NCI-H2196 (cell line): ENCODE measurements around the gene COX10.

ENCODE experiments used
- DNase-seq: peaks from one replicate; lab custom pipeline; 2025; ENCODE audit not compliant: unreplicated experiment; lab: John Stamatoyannopoulos, UW

COX10 gene

GRCh38 chr17:14068542-14069250 is 608 bp upstream of the COX10 start:
- no peak for DNase-seq

GRCh38 chr17:14070344-14070984 is 1.2 kb downstream of the COX10 start:
- DNase-seq = no peak

DNA sequence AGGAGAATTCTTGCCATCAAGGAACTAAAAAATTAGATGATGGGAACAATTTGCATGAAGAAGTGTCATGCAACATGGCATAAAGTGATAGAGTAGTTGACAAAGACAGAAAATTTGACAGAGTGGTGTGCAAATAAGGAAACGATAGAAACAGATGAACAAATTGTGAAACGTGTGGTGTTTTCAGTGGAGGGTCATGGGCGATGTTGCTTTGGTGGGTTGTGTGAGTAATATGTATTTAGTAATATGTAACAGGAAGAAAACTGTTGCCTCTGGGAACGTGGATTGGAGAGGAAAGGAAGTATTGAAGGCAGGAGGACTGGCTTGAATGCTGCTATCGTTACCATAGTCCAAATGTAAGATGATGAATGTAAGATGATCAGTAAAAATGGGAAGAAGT is 3.6 kb downstream of the COX10 start:
- DNase-seq = no peak

DNA sequence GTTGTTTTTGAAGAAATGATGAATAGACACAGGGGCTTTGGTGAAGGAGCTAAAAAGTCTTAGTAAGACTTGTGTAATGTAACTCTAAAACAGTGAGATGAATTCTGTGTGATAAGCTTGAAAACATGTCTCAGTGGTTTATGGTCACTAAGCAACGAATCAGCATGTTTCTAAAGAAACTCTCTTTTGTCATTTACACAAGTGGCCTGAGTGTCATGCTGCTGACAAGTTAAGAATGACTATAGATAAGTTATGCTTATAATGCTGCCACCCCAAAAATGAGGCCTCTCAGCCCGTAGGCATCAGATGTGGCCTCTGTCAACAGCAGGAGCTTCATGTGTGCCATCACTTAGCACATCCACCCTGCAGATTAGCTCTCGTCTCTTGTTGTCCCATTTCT is 8.7 kb downstream of the COX10 start:
- no peak for DNase-seq

GRCh38 chr17:14080847-14081251 is 11.5 kb downstream of the COX10 start:
- DNase-seq = no peak

DNA sequence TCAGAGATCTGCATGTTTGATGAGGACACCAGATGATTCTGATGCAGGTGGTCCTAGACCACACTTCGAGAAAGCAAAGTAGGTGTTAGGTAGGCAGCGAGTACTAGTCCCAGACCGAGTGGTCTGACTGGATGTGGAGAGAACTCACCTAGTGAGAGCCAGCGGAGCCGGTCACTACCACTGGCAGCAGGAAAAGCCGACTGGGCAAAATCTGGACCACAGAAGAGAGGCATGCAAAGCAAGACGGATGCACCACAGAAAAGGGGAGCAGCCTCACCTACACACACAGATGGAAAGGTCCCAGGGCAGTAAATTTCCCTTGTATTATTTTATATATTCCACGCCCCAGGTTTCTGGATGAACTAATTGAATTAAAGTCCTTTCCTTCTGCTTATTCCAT is 13.5 kb downstream of the COX10 start:
- DNase-seq = no peak

DNA sequence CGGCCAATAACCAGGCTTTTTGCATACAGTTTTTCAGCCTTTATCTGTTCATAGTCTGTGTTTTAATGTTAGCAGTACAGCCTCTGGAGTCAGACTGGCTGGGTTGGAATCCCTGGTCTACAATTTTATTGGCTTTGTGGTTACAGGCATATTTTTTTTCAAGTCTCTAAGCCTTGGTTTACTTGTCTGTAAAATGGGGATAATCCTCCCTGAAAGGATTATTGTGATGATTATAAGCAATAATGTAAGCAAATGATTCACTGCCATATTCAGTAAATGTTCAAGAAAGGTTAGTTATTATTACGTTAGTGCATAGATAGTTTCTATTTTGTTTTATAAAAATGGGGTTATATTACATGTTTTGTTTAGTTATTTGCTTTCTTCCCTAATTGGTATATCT is 15.7 kb downstream of the COX10 start:
- DNase-seq = no peak

DNA sequence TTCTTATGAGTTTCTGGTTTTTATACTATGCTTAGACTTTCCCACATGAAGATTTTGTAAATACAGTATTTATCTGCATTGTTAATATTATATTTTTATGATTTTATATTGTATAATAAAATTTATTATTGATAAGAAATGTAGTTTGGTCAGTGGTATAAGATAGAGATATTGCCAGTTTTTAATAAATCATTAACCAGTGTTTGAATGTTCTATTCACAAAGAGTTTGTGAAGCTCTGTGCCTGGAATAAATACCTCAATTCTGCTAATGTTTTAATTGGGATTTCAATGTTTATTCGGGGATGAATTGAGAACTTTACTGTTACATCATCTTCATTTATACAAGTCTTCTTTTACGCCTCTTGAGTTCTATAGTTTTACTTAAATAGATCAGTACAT is 16.9 kb downstream of the COX10 start:
- DNase-seq = no peak

DNA sequence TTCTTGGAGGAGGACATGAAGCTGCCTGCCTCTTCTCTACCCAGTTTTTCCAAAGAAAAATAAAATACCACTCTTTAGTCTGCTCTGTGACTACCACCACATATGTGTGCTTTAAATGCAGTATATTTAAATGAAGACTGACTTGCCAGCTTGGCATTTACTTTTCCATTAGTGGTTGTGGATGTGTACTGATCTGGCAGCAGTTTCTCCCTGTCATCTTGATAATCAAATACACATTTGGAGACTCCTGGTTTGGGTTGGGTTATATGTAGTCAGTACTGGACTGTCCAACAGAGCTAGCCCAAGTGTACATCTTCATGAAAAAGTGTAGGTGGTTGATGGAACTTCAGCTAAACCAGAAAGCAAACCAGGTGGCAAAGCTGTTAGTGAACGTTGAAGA is 19.9 kb downstream of the COX10 start:
- no peak for DNase-seq

DNA sequence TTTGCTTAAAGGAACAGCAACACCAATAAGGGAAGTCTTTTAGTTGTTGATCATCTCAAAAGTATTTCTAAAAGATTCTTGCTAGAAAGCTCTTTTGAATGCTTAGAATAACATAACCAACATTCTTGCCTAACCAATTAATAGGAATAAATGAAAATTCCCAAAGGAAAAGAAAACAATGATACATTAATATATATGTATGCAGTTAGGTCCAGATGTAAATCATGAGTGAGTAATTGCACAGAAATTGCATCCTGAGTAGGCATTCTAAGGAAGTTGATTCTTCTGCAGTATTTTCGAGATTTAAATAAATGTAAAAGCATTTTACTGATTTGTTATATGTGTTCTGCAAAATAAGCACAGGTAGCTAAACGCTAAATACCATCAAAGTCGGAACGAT is 22.1 kb downstream of the COX10 start:
- no peak for DNase-seq

GRCh38 chr17:14092808-14093207 is 23.5 kb downstream of the COX10 start:
- no peak for DNase-seq

- no peak for DNase-seq
Observed at GRCh38 chr17:14094676-14095601, 25.6 kb downstream of the COX10 start.

DNA sequence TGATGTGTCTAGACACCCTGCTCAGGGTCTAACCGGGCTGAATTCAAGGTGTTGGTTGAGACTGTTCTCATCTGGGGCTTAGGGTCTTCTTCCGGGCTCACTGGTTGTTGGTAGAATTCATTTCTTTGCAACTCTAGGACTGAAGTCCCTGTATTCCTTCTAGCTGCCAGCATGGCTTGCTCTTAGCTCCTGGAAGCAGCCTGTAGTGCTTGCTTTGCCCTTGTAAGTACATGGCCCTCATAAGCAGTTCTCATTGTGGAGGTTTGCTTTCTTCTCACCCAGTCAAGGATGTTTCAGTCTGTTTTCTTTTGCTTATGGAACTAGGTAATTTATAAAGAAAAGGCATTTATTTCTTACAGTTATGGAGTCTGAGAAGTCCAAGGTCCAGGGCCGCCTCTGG is 26.3 kb downstream of the COX10 start:
- DNase-seq = no peak

- DNase-seq = peak; percentile 0
Observed at GRCh38 chr17:14098246-14098645, 28.9 kb downstream of the COX10 start.

GRCh38 chr17:14101976-14102375 is 32.7 kb downstream of the COX10 start:
- no peak for DNase-seq

DNA sequence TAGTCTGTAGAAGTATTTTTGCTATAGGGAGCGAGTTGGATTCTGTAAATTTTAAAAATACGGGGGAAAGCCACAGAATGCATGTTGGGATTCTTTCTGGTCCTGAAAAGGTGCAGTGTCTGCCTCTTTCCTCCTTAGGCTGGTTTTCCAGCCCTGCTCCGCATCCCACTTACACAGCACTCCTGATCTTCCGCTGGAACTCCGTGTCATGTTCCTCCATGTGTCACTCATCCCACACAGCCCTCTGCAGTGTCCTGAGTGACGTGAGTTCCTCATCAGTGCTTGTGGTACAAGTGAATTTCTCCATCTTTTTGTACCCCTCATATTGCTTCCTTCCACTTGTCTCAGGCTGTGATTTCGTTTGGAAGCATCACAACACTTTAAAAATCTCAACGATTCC is 34.5 kb downstream of the COX10 start:
- no peak for DNase-seq

DNA sequence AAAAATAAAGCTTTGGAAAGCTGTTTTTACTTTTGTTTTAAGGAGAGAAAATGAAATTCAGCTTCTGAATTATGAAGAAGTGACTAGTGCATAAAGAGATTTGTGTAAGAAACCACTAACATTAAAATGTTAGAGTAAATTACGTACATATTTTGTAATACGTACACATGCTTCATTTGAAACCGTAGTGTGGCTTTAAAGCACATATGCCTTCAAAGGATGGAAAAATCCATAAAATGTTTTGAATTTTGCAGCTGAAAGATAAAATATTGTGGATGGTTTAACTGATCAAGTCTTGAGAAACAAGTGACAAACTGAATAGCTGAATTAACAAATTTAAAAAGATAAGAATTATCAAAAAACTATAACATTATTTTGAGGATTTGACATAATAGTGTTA is 35.4 kb downstream of the COX10 start:
- DNase-seq = no peak

GRCh38 chr17:14107889-14108288 is 38.6 kb downstream of the COX10 start:
- DNase-seq = no peak

DNA sequence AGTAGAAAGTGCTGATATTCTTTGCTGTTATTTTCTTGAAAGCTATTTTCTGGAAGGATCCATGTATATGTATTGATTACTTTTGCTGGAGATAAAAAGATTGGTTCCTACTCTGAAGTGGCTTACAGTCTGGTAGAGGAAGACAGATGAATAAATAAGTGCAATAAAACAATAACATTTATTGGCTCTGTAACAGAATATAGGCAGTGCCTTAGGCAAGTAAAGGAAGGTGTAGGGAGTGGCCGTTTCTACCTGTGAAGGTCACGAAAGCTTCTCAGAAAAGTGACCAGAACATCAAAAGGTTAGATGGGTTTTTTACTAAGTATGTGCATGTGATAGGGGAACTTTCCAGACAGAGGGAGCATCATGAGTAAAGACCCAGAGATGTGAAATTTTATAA is 43.1 kb downstream of the COX10 start:
- no peak for DNase-seq

DNA sequence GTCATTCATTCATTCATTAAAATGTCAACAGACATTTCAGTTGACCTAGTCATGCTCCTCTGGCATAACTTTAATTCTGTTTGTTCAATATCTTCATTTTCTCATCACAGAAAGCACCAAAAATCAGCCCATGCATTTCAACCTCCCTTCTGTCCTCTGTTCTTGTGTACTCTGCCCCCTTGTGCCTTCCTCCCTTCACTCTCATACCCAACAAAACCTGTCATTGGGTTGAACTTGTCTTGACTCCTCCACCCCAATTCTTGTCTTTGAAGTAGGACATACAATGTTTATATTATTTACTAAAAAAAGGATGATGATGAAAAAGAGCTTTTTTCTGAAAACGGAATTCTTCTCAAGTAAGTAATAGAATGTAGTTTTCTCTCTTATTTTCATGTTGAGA is 43.8 kb downstream of the COX10 start:
- no peak for DNase-seq

- no peak for DNase-seq
Observed at GRCh38 chr17:14116263-14117024, 47.1 kb downstream of the COX10 start.
